Panc1 (cell line): ENCODE results near the gene MAPK8. TPM values are rescaled to one million over a fixed set of nuclear protein-coding genes. Genes with fewer than 3 reads are reported as not detected.

Source experiments
- ATAC-seq: fragments of 200-7000 bp; cut with Tn5 transposase; 2 replicates; pipeline ENCODE4 v1.9.1; 2020; ENCODE audit warnings: mild to moderate bottlenecking, moderate library complexity
- BruUV-seq: library from RNA; stranded (reverse); fragments of 400-500 nt; replicated peaks from 2 replicates; lab custom pipeline; 2021; lab: Mats Ljungman, UMichigan
- CTCF ChIA-PET: fragments of 300-600 bp; sonication (Branson Sonifier 250); formaldehyde crosslinking; loops from one replicate; lab custom pipeline; 2022; ENCODE audit warnings: antibody characterized with exemption; lab: Charles Lee
- POLR2A ChIA-PET: fragments of 300-600 bp; sonication (Branson Sonifier 250); formaldehyde crosslinking; loops from one replicate; lab custom pipeline; 2022; ENCODE audit warnings: antibody characterized with exemption; lab: Charles Lee
- DNase-seq: peaks from one replicate; pipeline ENCODE4 v3.0.0-alpha.2; 2010; ENCODE audit warnings: low read depth, low spot score
- H3K27ac ChIP-seq: 2 replicates; pipeline ENCODE4 v1.5.1; 2011; ENCODE audit warnings: mild to moderate bottlenecking, low read length, inconsistent platforms
- H3K27me3 ChIP-seq: fragments of 200-500 bp; sonication (Bioruptor generic); 2 replicates; pipeline ENCODE4 v1.6.0; 2014; ENCODE audit warnings: low read length, inconsistent platforms; ENCODE audit not compliant: control insufficient read depth, insufficient read depth
- H3K36me3 ChIP-seq: fragments of 200-500 bp; sonication (Bioruptor generic); 2 replicates; pipeline ENCODE4 v1.5.1; 2014; ENCODE audit warnings: inconsistent platforms, mild to moderate bottlenecking, low read length, moderate library complexity; ENCODE audit not compliant: control insufficient read depth, insufficient read depth
- H3K4me1 ChIP-seq: 2 replicates; pipeline ENCODE4 v1.5.1; 2011; ENCODE audit warnings: inconsistent platforms, mild to moderate bottlenecking, low read length, moderate library complexity; ENCODE audit not compliant: control insufficient read depth, insufficient read depth
- H3K4me3 ChIP-seq, 2 experiments: 2 replicates each; pipeline ENCODE4 v1.5.1; 2011 to 2012; ENCODE audit warnings: low read depth in 2 of 2, low read length in 2 of 2, mild to moderate bottlenecking in 2 of 2, inconsistent platforms in 1 of 2, moderate library complexity in 1 of 2
- H3K9me3 ChIP-seq: fragments of 200-500 bp; sonication (Bioruptor generic); 2 replicates; pipeline ENCODE4 v1.5.1; 2014; ENCODE audit warnings: low read depth, mild to moderate bottlenecking, inconsistent platforms, low read length, moderate library complexity; ENCODE audit not compliant: control insufficient read depth, insufficient read depth
- POLR2AphosphoS5 ChIP-seq: IDR thresholded peaks from 2 replicates; pipeline ENCODE4 v1.6.1; 2012; ENCODE audit warnings: mild to moderate bottlenecking, low read depth, low read length, moderate library complexity
- SIN3A ChIP-seq: IDR thresholded peaks from 2 replicates; pipeline ENCODE4 v1.6.1; 2012; ENCODE audit warnings: low read depth, mild to moderate bottlenecking, low read length, moderate library complexity, borderline replicate concordance; ENCODE audit not compliant: insufficient read depth
- TCF7L2 ChIP-seq: IDR thresholded peaks from 2 replicates; pipeline ENCODE4 v1.6.1; 2011; ENCODE audit warnings: mild to moderate bottlenecking, low read depth, low read length, inconsistent platforms
- in situ Hi-C: cut with HindIII; loops from 2 replicates; pipeline ENCODE4 v1.10.0; 2016; ENCODE audit warnings: low sequenced_read_pairs, low pct_unique_long_range_greater_than_20kb
- intact Hi-C: fragments of 100-400 bp; cut with micrococcal nuclease; formaldehyde crosslinking; loops from one replicate; pipeline ENCODE4 v1.10.0; 2022; ENCODE audit not compliant: unreplicated experiment
- total RNA-seq: library from RNA; stranded (reverse); gene quantifications from one replicate; pipeline ENCODE4 v1.2.1, GENCODE V29; 2021; ENCODE audit not compliant: unreplicated experiment
- TF ChIP-seq, protein P1 (sequence below), 2 experiments: IDR thresholded peaks; 2 replicates each; pipeline ENCODE4 v1.6.1; 2011 to 2012; ENCODE audit warnings: low read depth in 2 of 2, control low read depth in 1 of 2, low read length in 1 of 2, mild to moderate bottlenecking in 1 of 2, moderate library complexity in 1 of 2; ENCODE audit not compliant: insufficient read depth in 1 of 2
- TF ChIP-seq, protein P2 (sequence below): fragments of 450-650 bp; IDR thresholded peaks from 2 replicates; pipeline ENCODE4 v1.5.1; 2017; ENCODE audit warnings: mild to moderate bottlenecking

Gene MAPK8
- total RNA-seq, 1 experiment from 2014 or later = 66.6 TPM

DNA sequence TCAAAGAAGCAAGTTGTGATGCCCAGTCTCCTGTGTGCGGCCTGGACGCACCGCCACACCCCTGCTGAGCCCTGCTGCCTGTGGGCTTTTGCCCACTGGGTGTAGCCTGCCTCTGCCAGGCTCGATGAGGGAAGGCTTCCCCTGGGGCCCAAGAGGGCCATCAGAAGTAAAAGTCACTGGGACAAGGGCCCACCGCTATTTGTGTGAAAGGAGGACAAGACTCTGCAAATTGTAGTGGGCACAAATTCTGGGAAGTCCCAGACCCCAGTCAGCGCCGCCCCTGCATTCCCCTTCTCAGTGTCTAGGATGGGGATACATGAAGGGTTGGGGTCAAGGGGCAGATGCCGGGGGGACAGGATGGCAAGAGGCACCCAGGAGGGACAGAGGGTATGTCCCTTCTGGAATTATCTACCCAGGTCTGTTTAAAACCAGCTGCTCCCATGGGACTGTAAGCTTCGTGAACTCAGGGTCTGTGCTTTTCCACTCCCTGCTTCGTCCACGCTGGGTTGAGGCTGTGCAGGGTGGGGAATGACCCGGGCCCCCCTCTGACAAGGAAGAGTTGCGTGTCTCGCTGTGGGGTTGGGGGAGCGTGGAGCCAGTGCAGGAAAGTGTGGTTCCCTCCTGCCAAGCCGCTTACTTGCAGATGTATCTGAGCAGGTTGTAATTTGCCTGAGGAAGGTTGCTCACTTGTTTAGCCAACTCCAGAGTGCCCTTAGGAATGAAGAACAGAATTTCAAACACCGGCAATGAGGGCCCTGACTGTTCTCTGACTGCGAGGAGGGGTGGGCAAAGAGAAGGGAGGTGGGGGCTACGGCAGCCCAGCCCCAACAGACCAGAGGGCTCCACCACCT lies 147.2 kb downstream of the MAPK8 start:
- Histone ChIP-seq H3K27ac (no peak overlapping the region), H3K4me3 (no peak overlapping the region), H3K4me1 (no peaks in the 10 kb centered on the region; the same call in 1 of the 2 replicates), H3K36me3 (no peaks in the 10 kb centered on the region), H3K9me3 (no peaks in the 10 kb centered on the region), H3K27me3 (no peaks in the 10 kb centered on the region)
- TF ChIP-seq, protein P1, sequence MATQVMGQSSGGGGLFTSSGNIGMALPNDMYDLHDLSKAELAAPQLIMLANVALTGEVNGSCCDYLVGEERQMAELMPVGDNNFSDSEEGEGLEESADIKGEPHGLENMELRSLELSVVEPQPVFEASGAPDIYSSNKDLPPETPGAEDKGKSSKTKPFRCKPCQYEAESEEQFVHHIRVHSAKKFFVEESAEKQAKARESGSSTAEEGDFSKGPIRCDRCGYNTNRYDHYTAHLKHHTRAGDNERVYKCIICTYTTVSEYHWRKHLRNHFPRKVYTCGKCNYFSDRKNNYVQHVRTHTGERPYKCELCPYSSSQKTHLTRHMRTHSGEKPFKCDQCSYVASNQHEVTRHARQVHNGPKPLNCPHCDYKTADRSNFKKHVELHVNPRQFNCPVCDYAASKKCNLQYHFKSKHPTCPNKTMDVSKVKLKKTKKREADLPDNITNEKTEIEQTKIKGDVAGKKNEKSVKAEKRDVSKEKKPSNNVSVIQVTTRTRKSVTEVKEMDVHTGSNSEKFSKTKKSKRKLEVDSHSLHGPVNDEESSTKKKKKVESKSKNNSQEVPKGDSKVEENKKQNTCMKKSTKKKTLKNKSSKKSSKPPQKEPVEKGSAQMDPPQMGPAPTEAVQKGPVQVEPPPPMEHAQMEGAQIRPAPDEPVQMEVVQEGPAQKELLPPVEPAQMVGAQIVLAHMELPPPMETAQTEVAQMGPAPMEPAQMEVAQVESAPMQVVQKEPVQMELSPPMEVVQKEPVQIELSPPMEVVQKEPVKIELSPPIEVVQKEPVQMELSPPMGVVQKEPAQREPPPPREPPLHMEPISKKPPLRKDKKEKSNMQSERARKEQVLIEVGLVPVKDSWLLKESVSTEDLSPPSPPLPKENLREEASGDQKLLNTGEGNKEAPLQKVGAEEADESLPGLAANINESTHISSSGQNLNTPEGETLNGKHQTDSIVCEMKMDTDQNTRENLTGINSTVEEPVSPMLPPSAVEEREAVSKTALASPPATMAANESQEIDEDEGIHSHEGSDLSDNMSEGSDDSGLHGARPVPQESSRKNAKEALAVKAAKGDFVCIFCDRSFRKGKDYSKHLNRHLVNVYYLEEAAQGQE (IDR thresholded peaks at IDR 0.05; ENCODE audit: insufficient read depth in 1 of 2, low read depth in 2 of 2, low read length in 1 of 2) = no peak
- TF ChIP-seq TCF7L2 = no peak
- TF ChIP-seq, protein P2, sequence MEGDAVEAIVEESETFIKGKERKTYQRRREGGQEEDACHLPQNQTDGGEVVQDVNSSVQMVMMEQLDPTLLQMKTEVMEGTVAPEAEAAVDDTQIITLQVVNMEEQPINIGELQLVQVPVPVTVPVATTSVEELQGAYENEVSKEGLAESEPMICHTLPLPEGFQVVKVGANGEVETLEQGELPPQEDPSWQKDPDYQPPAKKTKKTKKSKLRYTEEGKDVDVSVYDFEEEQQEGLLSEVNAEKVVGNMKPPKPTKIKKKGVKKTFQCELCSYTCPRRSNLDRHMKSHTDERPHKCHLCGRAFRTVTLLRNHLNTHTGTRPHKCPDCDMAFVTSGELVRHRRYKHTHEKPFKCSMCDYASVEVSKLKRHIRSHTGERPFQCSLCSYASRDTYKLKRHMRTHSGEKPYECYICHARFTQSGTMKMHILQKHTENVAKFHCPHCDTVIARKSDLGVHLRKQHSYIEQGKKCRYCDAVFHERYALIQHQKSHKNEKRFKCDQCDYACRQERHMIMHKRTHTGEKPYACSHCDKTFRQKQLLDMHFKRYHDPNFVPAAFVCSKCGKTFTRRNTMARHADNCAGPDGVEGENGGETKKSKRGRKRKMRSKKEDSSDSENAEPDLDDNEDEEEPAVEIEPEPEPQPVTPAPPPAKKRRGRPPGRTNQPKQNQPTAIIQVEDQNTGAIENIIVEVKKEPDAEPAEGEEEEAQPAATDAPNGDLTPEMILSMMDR = no peak
- TF ChIP-seq SIN3A = no peak
- no peak for TF ChIP-seq POLR2AphosphoS5
- POLR2A ChIA-PET = no interaction called here
- BruUV-seq = no TSS peak
- ATAC-seq (peak; percentile 13; the same call in 1 of the 2 replicates), DNase-seq (no peak)
- intact Hi-C loops = no loop called here
- in situ Hi-C loops = no loop called here
- CTCF ChIA-PET = interaction anchor here (0.6 kb wide), 1 partner anchor 14 kb away, joined by 3 read pairs; no protein-coding TSS in a partner anchor

DNA sequence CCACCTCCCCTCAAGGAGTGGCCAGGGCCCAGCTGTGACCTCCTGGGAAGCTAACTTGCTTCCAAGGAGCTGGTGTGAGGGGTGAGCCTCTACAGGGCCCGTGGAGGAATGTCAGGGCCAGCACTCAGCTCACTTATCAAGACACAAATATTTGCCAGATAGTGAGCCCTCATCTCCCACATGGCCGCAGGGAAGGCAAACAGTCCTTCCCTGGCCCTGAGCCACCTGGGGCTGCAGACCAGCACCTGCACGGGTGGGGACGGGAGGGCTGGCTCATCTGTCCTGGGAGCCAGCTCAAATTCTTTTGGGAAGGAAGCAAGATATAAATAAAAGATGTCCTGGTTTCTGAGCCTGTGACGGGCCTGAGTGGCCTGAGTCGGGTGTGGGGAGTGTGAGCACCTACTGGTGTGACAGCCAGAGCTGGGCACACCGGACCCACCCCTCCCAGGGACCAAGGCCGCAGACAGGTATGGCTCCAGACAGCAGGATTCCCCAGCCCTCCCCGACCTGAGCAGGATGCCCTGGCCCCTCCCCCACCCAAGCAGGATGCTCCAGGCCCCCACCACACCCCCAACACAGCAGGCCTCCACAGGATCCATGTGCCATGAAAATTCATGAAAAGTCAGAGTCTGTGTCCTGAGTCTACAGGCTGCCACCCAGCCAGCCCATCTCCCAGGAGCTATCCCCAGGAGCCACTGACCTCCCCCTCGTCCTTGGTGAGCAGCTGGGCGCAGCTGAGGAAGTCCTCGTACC lies 148.0 kb downstream of the MAPK8 start:
- Histone ChIP-seq H3K4me1 (no peaks in the 10 kb centered on the region; the same call in 1 of the 2 replicates), H3K27me3 (no peaks in the 10 kb centered on the region), H3K4me3 (no peak overlapping the region), H3K36me3 (no peaks in the 10 kb centered on the region), H3K27ac (no peak overlapping the region), H3K9me3 (no peaks in the 10 kb centered on the region)
- DNase-seq (no peak), ATAC-seq (peak; percentile 35; the same call in 1 of the 2 replicates)
- intact Hi-C loops = no loop called here
- in situ Hi-C loops = no loop called here
- POLR2A ChIA-PET = interaction anchor here (0.6 kb wide), 1 partner anchor 1762 kb away, joined by 6 read pairs; no protein-coding TSS in a partner anchor
- CTCF ChIA-PET = interaction anchor here (0.6 to 0.7 kb wide), 2 partner anchors 13 to 49 kb away, joined by 3 to 7 read pairs; no protein-coding TSS in a partner anchor
- BruUV-seq = no TSS peak
- TF ChIP-seq, protein P1 (IDR thresholded peaks at IDR 0.05; ENCODE audit: insufficient read depth in 1 of 2, low read depth in 2 of 2, low read length in 1 of 2) = no peak
- no peak for TF ChIP-seq SIN3A
- TF ChIP-seq POLR2AphosphoS5 = no peak
- TF ChIP-seq, protein P2 = no peak
- no peak for TF ChIP-seq TCF7L2
